OCI-LY7 (cell line): ENCODE data around the gene KRT81.

Source experiments
- CTCF ChIP-seq: fragments of 200-600 bp; sonication (generic); conservative IDR thresholded peaks from 2 replicates; pipeline ENCODE4 v1.5.1; 2014; ENCODE audit warnings: mild to moderate bottlenecking, antibody characterized with exemption, low read length, moderate library complexity, mixed read lengths
- EZH2phosphoT487 ChIP-seq: fragments of 200-600 bp; sonication (generic); IDR thresholded peaks from 2 replicates; pipeline ENCODE4 v1.6.1; 2018; ENCODE audit warnings: low read depth, borderline replicate concordance, mild to moderate bottlenecking, mixed run types, antibody characterized with exemption, low read length, moderate library complexity, mixed read lengths

GRCh38 chr12:52248541-52249461 is 42.5 kb downstream of the KRT81 start:
- TF ChIP-seq CTCF (no peak), EZH2phosphoT487 (no peak)
